ENCODE data around the gene KCNMB4. TPM values are rescaled to one million over a fixed set of nuclear protein-coding genes. Genes with fewer than 3 reads are reported as not detected.
A peak's percentile ranks its signal among the peaks of the same experiment; 100 is the strongest.

Gene KCNMB4
- polyA plus RNA-seq, 1 of the 3 experiments (the other 2 are of a cell fraction): 0.74 TPM

GRCh38 chr12:70467476-70467875 is 101.4 kb downstream of the KCNMB4 start:
- CTCF ChIA-PET: no interaction called here

GRCh38 chr12:70467918-70468733 is 102.0 kb downstream of the KCNMB4 start:
- DNase-seq: no peak
- no peaks in the 10 kb centered on the region for H3K79me2 ChIP-seq (ENCODE audit: insufficient read depth)
- H3K27me3 ChIP-seq (ENCODE audit: insufficient read depth): no peaks in the 10 kb centered on the region
- TF ChIP-seq TEAD4 (IDR thresholded peaks at IDR 0.05; ENCODE audit: borderline replicate concordance, insufficient read depth): no peak
- TF ChIP-seq PBX3 (IDR thresholded peaks at IDR 0.05): no peak
- H3K4me1 ChIP-seq (ENCODE audit: control insufficient read depth in 1 of 2, insufficient read depth in 2 of 2, low read depth in 1 of 2, low read length in 1 of 2): no peaks in the 10 kb centered on the region
- H4K20me1 ChIP-seq (ENCODE audit: insufficient read depth): no peaks in the 10 kb centered on the region
- ChIA-PET CTCF (no interaction called here), POLR2A (no interaction called here)
- 51% methylated on average over 10 of the region's 10 CpGs for WGBS (ENCODE audit: low lambda C conversion rate)
- 0 out of 2 replicates have a peak overlapping the region, but pooled peaks have one; percentile 41 for H2AFZ ChIP-seq (ENCODE audit: low read depth)
- H3K9me3 ChIP-seq: no peaks in the 10 kb centered on the region
- no peak overlapping the region for H3K27ac ChIP-seq (ENCODE audit: low read depth in 2 of 2, low read length in 1 of 2)
- H3F3A ChIP-seq (replicated peaks; ENCODE audit: insufficient read depth): no peaks in the 10 kb centered on the region
- H3K9me2 ChIP-seq: no peaks in the 10 kb centered on the region
- no peak overlapping the region for H3K4me2 ChIP-seq
- no peak overlapping the region for H3K4me3 ChIP-seq (ENCODE audit: low read depth in 2 of 2, low read length in 1 of 2)
- H3K36me3 ChIP-seq (replicated peaks in 1 of 2; ENCODE audit: control insufficient read depth in 1 of 2, insufficient read depth in 2 of 2, low read length in 1 of 2): no peaks in the 10 kb centered on the region
- no peak overlapping the region for H3K9ac ChIP-seq

More at GRCh38 chr12:70467476-70467875, 101.4 kb downstream of the KCNMB4 start:
- Histone ChIP-seq H3K9me2 (no peaks in the 10 kb centered on the region), H3K9ac (no peak overlapping the region), H2AFZ (ENCODE audit: low read depth) (no peak overlapping the region), H3F3A (replicated peaks; ENCODE audit: insufficient read depth) (no peaks in the 10 kb centered on the region), H3K79me2 (ENCODE audit: insufficient read depth) (no peaks in the 10 kb centered on the region), H3K4me1 (ENCODE audit: control insufficient read depth in 1 of 2, insufficient read depth in 2 of 2, low read depth in 1 of 2, low read length in 1 of 2) (no peaks in the 10 kb centered on the region), H3K27ac (ENCODE audit: low read depth in 2 of 2, low read length in 1 of 2) (no peak overlapping the region), H3K4me3 (ENCODE audit: low read depth in 2 of 2, low read length in 1 of 2) (no peak overlapping the region), H4K20me1 (ENCODE audit: insufficient read depth) (no peaks in the 10 kb centered on the region), H3K36me3 (replicated peaks in 1 of 2; ENCODE audit: control insufficient read depth in 1 of 2, insufficient read depth in 2 of 2, low read length in 1 of 2) (no peaks in the 10 kb centered on the region), H3K4me2 (no peak overlapping the region), H3K9me3 (no peaks in the 10 kb centered on the region), H3K27me3 (ENCODE audit: insufficient read depth) (no peaks in the 10 kb centered on the region)
- POLR2A ChIA-PET: no interaction called here
- WGBS (ENCODE audit: low lambda C conversion rate): 36% methylated on average over 2 of the region's 2 CpGs
- DNase-seq: no peak
- TF ChIP-seq GATA2 (CRISPR knock-in tag; IDR thresholded peaks at IDR 0.05) (no peak), YY1 (IDR thresholded peaks at IDR 0.05; ENCODE audit: low read depth) (no peak), TAF1 (IDR thresholded peaks at IDR 0.05; ENCODE audit: borderline replicate concordance, low read depth, low read length) (no peak), EZH2phosphoT487 (IDR thresholded peaks at IDR 0.05; ENCODE audit: borderline replicate concordance, low read depth) (no peak), TCF12 (IDR thresholded peaks at IDR 0.05) (no peak), RFX5 (IDR thresholded peaks at IDR 0.05; ENCODE audit: low read length) (no peak), JUND (IDR thresholded peaks at IDR 0.05) (no peak), CTCF (IDR thresholded peaks at IDR 0.05) (no peak), SMC3 (IDR thresholded peaks at IDR 0.05; ENCODE audit: low read depth, low read length) (no peak), FOXM1 (IDR thresholded peaks at IDR 0.05; ENCODE audit: low read depth) (no peak), FOXJ3 (CRISPR knock-in tag; IDR thresholded peaks at IDR 0.05) (no peak)
- TF ChIP-seq, protein P1, sequence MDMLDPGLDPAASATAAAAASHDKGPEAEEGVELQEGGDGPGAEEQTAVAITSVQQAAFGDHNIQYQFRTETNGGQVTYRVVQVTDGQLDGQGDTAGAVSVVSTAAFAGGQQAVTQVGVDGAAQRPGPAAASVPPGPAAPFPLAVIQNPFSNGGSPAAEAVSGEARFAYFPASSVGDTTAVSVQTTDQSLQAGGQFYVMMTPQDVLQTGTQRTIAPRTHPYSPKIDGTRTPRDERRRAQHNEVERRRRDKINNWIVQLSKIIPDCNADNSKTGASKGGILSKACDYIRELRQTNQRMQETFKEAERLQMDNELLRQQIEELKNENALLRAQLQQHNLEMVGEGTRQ (IDR thresholded peaks at IDR 0.05; ENCODE audit: borderline replicate concordance, low read depth, low read length): no peak
- TF ChIP-seq, protein P2, sequence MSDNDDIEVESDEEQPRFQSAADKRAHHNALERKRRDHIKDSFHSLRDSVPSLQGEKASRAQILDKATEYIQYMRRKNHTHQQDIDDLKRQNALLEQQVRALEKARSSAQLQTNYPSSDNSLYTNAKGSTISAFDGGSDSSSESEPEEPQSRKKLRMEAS (IDR thresholded peaks at IDR 0.05; ENCODE audit: low read depth): no peak
